HG03175 (cell line): ENCODE results near the gene TMSB4X.
A peak's percentile ranks its signal among the peaks of the same experiment; 100 is the strongest.
"Not testable (repeated sequence)": the region's sequence is repeated elsewhere in the genome, so short reads cannot be mapped to it uniquely, and the experiment has no call there.

Experiments used
- ATAC-seq: cut with Tn5 transposase; IDR thresholded peaks from one replicate; pipeline ENCODE4 v1.9.1; 2021; ENCODE audit warnings: mild to moderate bottlenecking, moderate library complexity; ENCODE audit not compliant: unreplicated experiment

Gene TMSB4X

GRCh38 chrX:12954376-12954775 lies 20.5 kb upstream of the TMSB4X start:
- no peak for ATAC-seq

- no peak for ATAC-seq
These were observed 19.9 kb upstream of the TMSB4X start for GRCh38 chrX:12954981-12955380.

- peak; percentile 50 for ATAC-seq
These were observed 18.8 kb upstream of the TMSB4X start for GRCh38 chrX:12955882-12956703.

GRCh38 chrX:12956704-12957534 lies 18.0 kb upstream of the TMSB4X start:
- ATAC-seq, result peak; percentile 77

GRCh38 chrX:12958059-12958458 lies 16.9 kb upstream of the TMSB4X start:
- ATAC-seq, result no peak

- ATAC-seq, result no peak
These were observed 16.4 kb upstream of the TMSB4X start for GRCh38 chrX:12958461-12958860.

GRCh38 chrX:12961196-12961718 lies 13.7 kb upstream of the TMSB4X start:
- no peak for ATAC-seq

GRCh38 chrX:12962041-12962504 lies 12.8 kb upstream of the TMSB4X start:
- ATAC-seq, result no peak

GRCh38 chrX:12963210-12963850 lies 11.6 kb upstream of the TMSB4X start:
- ATAC-seq, result not testable (repeated sequence)

GRCh38 chrX:12965131-12965940 lies 9.6 kb upstream of the TMSB4X start:
- no peak for ATAC-seq

- no peak for ATAC-seq
These were observed 8.8 kb upstream of the TMSB4X start for GRCh38 chrX:12966151-12966550.

- ATAC-seq, result no peak
These were observed 7.0 kb upstream of the TMSB4X start for GRCh38 chrX:12967711-12968465.

- no peak for ATAC-seq
These were observed 4.2 kb upstream of the TMSB4X start for GRCh38 chrX:12970691-12971202.

GRCh38 chrX:12971282-12972003 lies 3.5 kb upstream of the TMSB4X start:
- no peak for ATAC-seq

GRCh38 chrX:12972243-12972642 lies 2.7 kb upstream of the TMSB4X start:
- no peak for ATAC-seq

GRCh38 chrX:12972878-12973560 lies 1.9 kb upstream of the TMSB4X start:
- no peak for ATAC-seq

- no peak for ATAC-seq
These were observed 1.2 kb upstream of the TMSB4X start for GRCh38 chrX:12973561-12974304.
